Suprapubic skin (tissue), 4 donors: ENCODE data around the gene CSGALNACT2.

ENCODE experiments used
- CTCF ChIP-seq, 2 donors: fragments of 200-600 bp in 1 of 2; fragments of 450-650 bp in 1 of 2; sonication (generic) in 1 of 2; IDR thresholded peaks; one replicate each; pipeline ENCODE4 v1.5.1; 2016 to 2019; ENCODE audit warnings: antibody characterized with exemption in 2 of 2, mild to moderate bottlenecking in 1 of 2, moderate library complexity in 1 of 2
- EP300 ChIP-seq: sonication (generic); formaldehyde crosslinking; IDR thresholded peaks from one replicate; pipeline ENCODE4 v1.6.1; 2017; ENCODE audit warnings: antibody characterized with exemption
- POLR2A ChIP-seq, 2 donors: fragments of 450-650 bp; IDR thresholded peaks; one replicate each; pipeline ENCODE4 v1.6.1; 2017; ENCODE audit warnings: antibody characterized with exemption in 2 of 2, mild to moderate bottlenecking in 2 of 2, moderate library complexity in 2 of 2
- POLR2AphosphoS5 ChIP-seq, 3 donors: sonication (generic); formaldehyde crosslinking; IDR thresholded peaks; one replicate each; pipeline ENCODE4 v1.6.1; 2017; ENCODE audit warnings: antibody characterized with exemption in 3 of 3

- TF ChIP-seq POLR2A (IDR thresholded peaks at IDR 0.05) (no peak), CTCF (IDR thresholded peaks at IDR 0.05) (no peak), EP300 (no peak), POLR2AphosphoS5 (IDR thresholded peaks at IDR 0.05) (no peak)
These were observed 91.2 kb downstream of the CSGALNACT2 start for GRCh38 chr10:43229208-43230061.
